ENCODE data around the gene USP15.

DNA sequence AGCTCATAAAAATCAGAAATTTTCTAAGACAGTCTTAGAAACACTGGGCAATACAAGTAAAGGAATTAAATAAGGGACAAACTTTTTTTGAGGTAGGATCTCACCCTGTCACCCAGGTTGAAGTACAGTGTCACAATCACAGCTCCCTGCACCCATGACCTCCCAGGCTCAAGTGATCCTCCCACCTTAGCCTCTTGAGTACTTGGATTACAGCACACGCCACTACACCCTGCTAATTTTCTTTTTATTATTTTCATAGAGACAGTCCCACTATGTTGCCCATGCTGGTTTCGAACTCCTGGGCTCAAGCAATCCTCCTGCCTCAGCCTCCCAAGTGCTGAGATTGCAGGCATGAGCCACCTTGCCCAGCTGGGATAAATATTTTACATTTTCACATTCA is 90.3 kb downstream of the USP15 start:
- TF ChIP-seq CTCF (IDR thresholded peaks at IDR 0.05) (no peak), POLR2A (IDR thresholded peaks at IDR 0.05) (no peak)

Measured in Peyer's patch (tissue), 4 donors.